Measurements from ENCODE around the gene RUBCN.
"Not testable (repeated sequence)": the region's sequence is repeated elsewhere in the genome, so short reads cannot be mapped to it uniquely, and the experiment has no call there.

The RUBCN gene

DNA sequence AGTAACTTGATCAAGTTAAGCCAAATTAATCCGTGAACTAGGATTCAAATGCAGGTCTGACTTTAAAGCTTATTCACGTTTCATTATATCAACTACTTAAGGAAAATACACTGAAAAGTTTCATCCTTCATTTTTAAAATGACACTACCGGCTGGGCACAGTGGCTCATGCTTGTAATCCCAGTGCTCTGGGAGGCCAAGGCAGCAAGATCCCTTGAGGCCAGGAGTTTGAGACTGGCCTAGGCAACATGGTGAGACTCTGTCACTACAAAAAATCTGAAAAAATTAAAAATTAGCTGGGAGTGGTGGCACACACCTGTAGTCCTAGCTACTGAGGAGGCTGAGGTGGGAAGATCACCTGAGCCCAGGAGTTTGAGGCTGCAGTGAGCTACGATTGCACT lies 3.7 kb downstream of the RUBCN start:
- DNase-seq: no peak

DNA sequence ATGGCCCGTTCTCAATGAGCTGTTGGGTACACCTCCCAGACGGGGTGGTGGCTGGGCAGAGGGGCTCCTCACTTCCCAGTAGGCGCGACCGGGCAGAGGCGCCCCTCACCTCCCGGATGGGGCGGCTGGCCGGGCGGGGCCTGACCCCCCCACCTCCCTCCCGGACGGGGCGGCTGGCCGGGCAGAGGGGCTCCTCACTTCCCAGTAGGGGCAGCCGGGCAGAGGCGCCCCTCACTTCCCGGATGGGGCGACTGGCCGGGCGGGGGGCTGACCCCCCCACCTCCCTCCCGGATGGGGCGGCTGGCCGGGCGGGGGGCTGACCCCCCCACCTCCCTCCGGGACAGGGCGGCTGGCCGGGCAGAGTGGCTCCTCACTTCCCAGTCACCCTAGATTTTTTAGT lies 5.2 kb downstream of the RUBCN start:
- DNase-seq: not testable (repeated sequence)

DNA sequence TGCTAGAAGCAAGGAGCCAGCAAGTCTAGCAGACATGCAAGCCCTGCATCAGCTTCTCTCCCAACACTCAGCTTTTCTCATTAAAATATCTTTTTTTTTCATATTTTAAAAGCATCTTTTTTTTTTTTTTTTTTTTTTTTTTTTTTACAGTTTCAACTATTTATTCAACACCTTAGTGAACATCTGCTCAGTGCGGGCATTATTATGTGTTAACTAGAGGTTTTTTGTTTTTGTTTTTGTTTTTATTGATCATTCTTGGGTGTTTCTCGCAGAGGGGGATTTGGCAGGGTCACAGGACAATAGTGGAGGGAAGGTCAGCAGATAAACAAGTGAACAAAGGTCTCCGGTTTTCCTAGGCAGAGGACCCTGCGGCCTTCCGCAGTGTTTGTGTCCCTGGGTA lies 5.9 kb downstream of the RUBCN start:
- DNase-seq: not testable (repeated sequence)

DNA sequence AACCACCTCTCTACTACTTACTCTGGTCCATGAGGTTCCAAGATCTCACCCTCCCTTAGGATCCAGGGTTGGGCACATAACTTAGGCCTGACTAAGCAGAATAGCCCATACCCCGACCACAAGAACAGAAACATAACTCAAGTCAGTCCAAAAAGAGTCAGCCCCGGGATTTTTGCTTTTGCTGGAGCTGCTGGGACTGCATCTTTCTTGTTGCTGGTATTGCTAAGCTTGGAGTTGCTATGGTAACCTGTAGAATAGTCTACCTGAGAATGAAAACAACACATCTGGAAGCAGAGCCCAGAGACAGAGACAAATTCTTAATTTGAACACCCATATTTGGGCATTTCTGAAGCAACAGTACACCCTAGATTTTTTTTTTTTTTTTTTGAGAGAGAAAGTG lies 6.5 kb downstream of the RUBCN start:
- DNase-seq: no peak

DNA sequence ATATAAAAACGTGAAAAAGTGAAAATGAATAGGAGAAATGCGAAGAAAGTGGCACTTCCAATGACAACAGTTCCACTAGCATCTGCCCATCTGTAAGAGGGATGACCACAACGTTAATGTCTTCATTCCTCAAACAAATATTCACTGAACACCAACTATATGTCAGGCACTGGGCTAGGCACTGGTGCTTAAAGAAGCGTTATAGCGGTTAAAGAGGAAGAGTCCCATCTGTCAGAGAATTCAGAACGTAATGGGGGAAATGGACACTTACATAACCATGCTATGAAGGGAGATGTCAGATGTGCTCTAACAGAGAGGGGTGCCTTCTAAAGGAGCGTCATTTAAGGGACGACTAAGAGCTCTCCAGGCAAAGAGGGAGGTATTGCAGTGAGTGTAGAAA lies 8.2 kb downstream of the RUBCN start:
- DNase-seq: peak; percentile 31

DNA sequence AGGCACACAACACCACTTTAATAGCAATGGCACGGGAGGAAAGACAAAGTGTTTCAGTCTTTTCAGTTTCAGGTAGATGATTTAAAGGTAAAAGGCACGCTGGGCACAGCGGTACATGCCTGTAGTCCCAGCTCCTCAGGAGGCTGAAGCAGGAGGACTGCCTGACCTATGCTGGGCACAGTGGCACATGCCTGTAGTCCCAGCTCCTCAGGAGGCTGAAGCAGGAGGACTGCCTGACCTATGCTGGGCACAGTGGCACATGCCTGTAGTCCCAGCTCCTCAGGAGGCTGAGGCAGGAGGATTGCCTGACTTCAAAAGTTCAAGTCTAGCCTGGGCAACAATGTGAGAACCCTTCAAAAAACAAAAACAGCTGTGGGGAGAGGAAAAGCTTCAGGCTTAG lies 8.8 kb downstream of the RUBCN start:
- DNase-seq: not testable (repeated sequence)

DNA sequence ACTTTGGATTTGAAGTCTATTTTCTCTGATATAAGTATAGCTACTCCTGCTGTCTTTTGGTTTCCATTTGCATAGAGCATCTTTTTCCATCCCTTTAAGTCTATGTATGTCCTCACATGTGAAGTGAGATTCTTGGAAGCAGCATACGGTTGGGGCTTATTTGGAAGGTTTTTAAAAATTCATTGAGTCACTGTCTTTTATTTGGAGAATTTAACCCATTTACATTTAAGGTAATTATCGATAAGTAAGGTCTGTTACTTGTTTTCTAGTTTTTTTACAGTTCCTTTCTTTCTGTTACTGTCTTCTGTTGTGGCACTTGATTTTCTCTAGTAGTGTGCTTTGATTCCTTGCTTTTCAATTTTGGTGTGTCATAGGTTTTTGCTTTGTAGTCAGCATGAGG lies 14.0 kb downstream of the RUBCN start:
- no peak for DNase-seq

DNA sequence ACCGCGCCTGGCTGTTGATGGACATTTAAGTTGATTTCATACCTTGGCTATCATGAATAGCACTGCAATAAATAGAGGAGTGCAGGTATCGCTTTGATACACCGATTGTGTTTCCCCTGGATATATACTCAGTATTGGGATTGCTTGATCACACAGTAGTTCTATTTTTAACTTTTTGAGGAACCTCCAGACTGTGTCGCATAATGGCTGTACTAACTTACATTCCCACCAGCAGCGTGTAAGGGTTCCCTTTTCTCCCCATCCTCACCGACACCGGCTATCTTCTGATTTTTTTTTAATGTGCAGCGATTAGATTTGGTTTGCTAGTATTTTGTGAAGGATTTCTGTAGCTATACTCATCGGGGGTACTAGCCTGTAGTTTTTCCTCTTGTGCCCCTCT lies 16.0 kb downstream of the RUBCN start:
- no peak for DNase-seq

DNA sequence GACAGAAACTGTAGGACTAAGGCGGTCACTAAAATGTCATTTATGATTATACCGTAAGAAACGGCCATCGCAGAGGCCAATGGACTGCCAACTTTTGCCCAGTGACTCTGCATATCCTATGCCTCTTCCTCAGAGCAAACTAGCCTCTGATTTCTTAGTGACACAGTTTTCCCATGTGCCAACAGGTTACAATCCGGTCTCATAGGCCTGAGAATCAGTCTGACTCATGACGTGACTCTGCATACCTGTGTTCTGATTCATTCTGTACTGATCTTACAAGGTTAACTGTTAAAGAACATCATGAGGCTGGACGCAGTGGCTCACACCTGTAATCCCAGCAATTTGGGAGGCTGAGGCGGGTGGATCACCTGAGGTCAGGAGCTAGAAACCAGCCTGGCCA lies 17.8 kb downstream of the RUBCN start:
- DNase-seq: no peak

DNA sequence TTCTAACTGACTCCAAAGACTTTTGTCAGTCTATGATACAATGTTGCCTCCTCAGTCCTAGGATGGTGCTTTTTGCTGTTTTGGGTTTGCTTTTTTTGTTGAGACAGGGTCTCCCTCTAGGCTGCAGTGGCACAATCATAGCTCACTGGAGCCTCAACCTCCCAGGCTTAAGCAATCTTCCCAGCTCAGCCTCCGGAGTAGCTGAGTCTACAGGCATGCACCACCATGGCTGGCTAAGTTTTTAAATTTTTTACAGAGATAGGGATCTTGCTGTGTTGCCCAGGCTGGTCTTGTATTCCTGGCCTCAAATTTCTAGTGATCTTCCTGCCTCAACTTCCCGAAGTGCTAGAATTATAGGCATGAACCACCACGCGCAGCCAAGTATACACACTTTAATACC lies 22.5 kb downstream of the RUBCN start:
- no peak for DNase-seq

DNA sequence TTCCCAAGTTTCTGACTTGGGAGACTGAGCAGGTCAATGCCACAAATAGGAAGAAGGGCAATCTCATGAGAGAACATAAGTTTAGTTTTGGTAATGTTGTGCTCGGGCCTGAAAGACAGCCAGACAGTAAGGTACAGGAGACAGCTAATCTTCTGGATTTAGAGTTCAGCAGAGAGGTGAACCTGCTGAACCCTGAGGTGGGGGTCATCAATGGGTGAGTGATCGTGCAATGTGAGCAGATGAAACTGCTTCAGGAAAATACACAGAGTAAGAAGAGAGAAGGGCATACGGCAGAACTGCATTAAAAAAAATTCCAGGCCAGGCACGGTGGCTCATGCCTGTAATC lies 23.3 kb downstream of the RUBCN start:
- DNase-seq: no peak

DNA sequence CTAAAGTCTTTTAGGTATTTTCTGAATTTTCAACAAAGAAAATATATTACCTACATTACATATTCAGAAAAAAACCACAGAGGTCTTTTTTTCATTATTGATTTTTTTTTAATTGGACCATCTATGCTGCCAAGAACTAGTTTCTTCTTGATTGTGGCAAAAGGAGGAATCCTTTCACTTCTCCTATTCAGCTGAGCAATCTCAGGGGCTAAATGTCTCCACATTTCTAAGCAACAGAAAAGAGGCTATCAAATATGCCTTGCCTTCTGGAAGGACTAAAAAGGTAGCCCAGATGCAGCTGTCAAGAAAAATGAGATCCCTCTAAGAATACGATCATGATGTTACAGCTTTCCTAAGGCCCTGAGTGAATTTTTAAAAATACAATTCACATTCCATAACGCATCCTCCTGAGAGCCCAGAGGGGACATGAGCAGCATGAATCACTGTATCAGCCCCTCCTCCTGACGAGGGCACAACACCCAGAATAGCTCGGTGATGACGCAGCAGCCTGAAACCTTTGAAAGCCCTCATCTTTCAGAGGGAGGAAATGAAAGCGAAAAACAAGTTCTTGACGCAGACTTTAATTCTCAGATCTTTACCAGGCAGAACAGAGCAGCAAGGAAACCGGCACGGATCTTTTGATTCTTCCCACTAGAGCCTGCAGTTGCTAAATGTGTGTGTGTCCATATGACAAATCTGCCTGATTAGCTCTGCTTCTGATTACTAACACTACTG lies 24.6 kb downstream of the RUBCN start:
- DNase-seq: no peak

DNA sequence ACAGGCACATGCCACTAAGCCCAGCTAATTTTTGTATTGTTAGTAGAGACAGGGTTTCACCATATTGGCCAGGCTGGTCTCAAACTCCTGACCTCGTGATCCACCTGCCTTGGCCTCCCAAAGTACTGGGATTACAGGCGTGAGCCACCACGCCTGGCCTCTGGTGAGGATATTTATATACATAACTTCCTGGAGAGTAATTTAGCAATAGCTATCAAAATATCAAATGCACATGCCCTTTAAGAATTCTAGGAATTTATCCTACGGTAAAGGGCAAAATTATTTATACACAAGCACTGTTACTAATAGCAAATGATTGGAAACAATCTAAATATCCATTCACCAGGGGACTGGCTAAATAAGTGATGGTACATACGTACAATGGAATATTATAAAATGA lies 25.7 kb downstream of the RUBCN start:
- DNase-seq: not testable (repeated sequence)

DNA sequence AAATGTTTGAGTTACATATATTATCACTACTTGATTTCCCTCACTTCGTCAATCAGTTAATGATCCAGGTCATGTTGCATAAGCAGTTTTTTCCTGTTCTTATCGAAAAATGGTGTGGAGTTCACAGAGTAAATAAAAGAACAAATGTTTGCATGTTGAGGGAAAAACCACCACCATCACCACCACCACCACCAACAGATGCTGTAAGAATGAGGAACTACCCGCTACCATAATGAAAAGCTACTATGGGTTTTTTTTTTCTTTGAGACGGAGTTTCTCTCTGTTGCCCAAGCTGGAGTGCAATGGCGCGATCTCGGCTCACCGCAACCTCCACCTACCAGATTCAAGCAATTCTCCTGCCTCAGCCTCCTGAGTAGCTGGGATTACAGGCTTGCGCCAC lies 27.6 kb downstream of the RUBCN start:
- no peak for DNase-seq

DNA sequence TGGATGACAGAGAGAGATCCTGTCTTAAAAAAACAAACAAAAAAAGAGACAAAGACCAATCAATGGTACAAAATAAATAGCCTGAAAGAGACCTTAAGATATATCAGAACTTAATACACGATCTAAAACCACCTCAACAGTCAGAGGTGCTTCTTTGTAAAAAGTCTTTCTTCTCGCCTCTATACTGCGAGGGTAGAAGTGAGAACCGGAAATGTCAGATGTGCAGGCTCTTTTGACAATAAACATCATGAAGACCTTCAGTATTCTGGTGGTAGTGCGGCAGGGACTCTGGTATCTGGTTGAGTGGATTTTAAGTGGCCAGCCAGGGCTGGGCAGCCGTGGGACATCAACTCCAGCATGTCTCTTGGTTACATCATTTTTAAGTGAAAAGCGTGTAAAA lies 30.0 kb downstream of the RUBCN start:
- no peak for DNase-seq

DNA sequence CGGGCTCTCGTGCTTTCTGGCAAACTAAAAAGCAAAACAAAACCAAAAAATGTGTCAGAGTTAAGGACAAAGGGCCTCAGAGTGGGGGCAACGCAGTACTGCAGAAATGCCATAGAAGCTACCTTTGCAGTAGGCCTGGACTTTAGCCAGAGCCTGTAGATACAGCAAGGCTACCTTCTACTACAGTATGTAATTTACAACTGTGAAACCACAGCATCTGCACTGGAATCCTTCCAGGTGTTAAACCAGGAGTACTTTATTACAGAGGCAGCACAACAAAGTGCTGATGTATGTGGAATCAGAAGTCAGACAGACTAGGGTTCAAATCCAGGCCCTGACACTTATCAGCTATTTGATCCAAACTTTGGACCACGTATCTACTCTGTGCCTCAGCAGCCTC lies 34.9 kb downstream of the RUBCN start:
- no peak for DNase-seq

DNA sequence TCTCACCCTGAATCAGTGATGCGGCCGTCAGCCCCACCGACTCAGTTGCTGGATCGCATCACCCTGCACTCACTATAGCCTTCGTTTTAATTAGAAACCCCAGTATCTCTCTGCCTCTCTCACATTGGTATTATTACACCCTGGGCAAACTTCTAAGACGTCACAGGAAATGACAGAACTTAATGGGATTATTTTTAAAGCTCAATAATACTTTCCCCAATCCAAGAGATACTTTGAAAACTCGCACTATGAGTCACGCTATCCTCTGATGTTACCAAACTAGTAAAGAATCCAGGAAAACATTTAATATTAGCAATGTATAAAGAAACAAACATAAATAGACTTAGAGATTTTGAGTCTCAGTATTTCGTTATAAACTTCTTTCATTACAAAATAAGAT lies 36.6 kb downstream of the RUBCN start:
- no peak for DNase-seq

DNA sequence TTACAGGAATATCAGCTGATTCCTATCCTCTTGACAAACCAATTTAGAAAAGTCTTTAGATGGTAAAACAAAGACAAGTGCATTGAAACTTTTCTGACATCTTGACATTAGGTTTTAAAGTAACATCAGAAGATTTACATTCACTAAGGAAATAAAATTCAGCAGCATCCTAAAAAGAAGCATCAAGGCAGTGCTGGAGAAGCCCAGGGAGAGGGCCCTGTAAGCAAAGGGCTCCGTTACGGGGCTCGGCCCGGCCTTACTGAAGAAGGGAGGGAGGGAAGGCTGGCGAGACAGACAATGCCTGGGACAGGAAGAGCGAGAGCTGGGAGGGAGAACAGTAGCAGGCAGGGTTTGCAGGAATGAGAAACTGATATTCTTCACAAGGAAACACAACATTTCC lies 39.3 kb downstream of the RUBCN start:
- no peak for DNase-seq

DNA sequence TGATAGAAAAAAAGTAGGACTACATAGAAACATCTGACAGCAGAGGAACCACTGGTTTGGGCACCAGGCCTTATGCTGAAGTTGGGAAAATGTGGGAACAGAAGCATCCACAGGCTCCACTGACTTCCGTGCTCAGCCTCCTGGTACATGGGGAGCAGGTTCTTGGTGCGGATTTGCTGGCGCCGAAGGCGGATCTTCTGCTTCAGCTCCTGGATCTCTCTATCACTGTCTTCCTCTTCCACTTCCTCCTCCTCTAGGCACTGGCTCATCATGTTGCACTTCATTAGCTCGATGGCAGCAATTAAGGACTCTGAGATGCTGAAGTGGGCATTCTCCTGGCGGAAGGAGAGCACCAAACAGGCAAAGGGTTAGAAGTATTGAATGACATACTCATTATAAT lies 42.5 kb downstream of the RUBCN start:
- DNase-seq: no peak

DNA sequence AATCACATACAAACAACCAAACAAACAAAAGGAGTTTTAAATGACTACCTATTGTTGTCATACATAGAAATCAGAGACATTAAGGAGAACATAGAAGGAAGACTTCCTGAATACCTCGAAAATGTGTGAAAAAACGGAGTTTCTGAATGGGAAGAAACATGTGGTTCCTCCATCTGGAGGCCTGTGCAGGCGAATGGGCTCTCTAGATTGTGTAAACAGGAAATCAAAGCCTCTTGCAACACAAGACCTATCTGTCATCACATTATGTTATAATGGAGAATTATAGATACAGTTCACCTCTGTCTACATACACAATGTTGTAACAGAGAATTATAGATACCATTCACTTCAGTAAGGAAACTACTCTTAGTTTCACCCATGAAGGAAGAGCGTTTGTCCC lies 44.1 kb downstream of the RUBCN start:
- DNase-seq: no peak

DNA sequence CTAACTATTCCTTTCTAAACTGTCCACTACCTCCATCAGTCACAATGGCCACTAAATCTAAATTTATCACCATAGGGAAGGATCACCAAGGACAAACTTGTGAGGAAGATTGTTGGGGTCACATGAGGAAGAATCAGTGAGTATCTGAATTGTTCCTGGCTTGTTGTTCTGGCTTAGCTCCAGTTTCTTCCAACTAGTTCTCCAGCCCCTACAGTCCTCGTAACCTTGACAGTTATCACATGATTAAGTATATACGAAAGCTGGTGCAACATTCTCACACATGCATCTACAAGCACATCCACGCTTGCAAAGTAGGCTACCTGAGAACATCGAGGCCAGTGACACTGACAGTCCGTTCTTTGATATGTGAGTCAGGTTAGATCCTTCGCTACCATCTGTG lies 46.0 kb downstream of the RUBCN start:
- DNase-seq: no peak

DNA sequence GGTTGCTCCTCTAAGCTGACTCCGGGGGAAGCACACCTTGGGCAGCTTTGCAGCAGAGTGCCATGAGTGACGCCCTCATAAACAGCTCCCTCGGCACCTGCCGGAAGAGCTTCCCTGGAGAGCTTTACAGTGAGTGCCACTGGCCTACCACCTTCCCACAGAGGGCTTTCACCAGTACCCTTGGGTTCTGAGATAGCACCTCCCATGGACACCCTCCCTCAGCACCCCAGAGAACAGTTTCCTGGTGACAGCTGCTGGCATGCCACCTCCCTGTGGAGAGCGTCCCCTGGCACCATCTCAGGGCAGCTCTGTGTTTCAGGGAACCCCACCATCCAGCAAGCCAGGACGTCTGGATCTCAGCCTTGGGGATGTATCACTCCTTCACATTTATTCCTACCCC lies 49.1 kb downstream of the RUBCN start:
- no peak for DNase-seq

DNA sequence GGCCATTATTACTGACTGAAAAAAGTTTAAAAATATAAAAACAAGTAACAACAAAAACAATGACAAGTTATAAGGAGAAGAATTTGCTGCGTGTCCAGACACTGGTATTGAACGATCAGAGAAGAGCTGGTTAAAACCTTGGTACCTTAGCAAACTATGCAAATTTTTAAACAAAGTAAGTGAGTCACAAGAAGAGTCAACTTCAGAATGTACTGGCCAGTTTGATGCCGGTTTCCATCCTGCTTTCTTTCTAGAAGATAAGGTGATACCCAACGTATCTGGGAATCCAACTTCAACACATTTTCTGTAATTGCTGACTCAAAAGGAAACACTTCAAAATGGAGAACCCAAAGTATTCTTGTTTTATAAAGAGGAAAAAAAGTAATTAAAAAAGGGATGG lies 49.8 kb downstream of the RUBCN start:
- DNase-seq: no peak

DNA sequence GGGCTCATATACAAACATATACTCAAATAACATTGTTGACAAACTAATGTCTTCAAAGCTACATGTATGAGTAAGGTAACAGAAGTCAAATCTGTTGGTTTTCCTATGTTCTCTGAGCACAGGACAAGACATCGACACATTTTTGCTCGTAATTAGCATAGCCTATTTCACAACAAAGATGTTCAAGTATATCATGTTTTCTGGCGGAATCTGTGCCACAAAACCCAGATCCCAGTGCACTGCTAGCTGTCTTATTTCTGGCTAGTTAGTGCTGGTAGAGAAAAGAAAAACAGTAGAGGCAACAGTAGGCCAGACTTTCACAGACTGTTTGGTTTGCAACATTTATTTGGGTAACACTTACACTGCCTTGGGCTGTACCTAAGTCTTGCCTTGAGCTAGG lies 51.2 kb downstream of the RUBCN start:
- DNase-seq: no peak

DNA sequence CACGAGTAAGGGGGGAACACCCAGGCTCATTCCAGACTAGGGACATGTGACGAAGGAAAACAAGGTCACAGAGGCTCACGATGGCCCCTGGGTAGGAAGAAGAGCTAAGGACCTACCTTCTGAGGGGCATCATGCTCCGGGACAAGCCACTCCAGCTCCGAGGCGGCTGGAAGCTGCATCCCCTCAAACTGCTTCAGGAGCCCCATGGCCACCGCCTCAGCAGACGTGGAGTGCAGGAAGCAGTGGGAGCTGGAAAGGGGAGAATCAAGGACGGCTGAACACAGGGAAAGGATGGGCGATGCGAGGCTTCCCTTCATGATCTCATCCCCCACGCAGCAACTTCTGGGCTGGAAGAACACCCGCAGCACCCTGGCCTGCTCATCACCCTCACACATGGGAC lies 53.5 kb downstream of the RUBCN start:
- no peak for DNase-seq

DNA sequence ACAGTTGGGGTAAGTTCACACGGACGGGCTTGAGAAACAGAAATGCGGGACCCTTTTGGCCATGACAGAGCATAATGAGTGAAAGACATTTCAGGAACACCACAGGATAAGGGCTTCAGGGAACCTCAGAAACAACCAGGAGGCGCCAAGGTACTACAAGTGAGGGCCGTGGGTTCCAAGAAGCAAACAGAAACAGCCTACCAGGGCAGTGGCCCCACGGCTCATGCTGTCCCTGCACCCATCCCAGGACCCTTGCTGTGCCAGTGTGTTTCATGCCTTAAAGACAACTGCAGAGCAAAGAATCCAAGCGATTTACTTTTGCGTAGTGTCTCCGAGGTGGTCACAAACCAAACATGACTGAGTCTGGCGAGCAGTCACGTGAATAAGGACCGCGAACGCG lies 54.0 kb downstream of the RUBCN start:
- DNase-seq: no peak

Data from NCI-H524 treated with DMSO at 0.1 percent for 48 hours (cell line).